Occipital lobe (tissue), 2 donors: ENCODE results near the gene ARHGDIA. TPM values are rescaled to one million over a fixed set of nuclear protein-coding genes. Genes with fewer than 3 reads are reported as not detected.
A peak's percentile ranks its signal among the peaks of the same experiment; 100 is the strongest.

Experiments
- DNase-seq: peaks from one replicate; lab custom pipeline; 2025; lab: John Stamatoyannopoulos, UW
- total RNA-seq: library from RNA; depleted of rRNA; stranded (reverse); fragments of >200 nt; gene quantifications from one replicate; pipeline ENCODE4 v1.2.3, GENCODE V29; 2014

The ARHGDIA gene
- total RNA-seq, 1 donor from 2014 or later: 22.9 TPM

DNA sequence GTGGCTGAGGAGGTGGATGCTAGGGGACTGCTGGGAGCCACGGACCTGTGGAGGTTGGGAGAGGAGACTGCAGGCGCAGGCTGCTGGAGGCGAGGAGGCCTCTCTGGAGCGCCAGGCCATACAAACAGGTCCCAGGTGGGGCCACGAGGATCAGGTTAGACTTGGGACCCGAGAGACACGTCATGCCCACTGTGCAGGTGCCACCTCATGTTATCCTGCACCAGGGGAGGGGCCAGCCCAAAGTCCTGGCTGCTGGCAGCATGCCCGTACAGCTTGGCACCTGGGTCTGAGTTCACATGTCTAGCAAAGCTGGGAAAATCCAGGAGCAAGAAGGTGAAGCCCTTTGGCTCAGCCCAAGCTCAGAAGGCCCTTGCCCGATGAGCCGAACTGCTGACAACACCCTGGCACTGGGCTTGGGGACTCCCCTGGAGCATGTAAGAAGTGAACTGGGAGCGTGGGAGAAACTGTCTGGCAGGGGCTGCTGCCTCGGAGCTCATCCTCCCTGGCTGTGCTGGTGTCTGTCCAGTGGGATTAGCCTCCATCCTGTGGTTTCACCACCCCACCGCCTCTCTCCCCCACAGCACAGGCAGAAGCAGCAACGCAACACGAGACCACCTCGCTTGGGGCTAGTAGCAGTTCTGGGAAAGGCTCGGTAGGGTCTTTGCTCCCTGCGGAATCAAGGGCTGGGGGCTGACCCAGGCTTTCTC lies 5.3 kb downstream of the ARHGDIA start:
- no peak for DNase-seq

DNA sequence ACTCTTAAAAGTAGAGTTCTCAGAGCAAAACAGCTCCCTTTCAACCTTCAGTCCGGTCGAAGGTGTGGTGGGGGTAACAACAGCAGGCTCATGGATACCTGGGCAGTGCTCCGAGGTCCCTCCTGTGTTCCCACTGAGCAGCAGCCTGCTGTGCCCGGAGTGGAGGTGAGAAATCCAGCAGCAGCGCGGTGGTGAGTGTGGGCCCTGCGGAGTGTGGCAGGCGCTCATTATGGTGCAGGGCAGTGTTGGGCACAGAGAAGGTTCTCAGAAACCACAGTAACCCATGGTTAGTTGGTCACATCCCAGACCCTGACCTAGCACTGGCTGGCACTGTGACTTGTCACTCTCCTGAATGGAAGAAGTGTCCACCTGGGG lies 5.8 kb downstream of the ARHGDIA start:
- no peak for DNase-seq

DNA sequence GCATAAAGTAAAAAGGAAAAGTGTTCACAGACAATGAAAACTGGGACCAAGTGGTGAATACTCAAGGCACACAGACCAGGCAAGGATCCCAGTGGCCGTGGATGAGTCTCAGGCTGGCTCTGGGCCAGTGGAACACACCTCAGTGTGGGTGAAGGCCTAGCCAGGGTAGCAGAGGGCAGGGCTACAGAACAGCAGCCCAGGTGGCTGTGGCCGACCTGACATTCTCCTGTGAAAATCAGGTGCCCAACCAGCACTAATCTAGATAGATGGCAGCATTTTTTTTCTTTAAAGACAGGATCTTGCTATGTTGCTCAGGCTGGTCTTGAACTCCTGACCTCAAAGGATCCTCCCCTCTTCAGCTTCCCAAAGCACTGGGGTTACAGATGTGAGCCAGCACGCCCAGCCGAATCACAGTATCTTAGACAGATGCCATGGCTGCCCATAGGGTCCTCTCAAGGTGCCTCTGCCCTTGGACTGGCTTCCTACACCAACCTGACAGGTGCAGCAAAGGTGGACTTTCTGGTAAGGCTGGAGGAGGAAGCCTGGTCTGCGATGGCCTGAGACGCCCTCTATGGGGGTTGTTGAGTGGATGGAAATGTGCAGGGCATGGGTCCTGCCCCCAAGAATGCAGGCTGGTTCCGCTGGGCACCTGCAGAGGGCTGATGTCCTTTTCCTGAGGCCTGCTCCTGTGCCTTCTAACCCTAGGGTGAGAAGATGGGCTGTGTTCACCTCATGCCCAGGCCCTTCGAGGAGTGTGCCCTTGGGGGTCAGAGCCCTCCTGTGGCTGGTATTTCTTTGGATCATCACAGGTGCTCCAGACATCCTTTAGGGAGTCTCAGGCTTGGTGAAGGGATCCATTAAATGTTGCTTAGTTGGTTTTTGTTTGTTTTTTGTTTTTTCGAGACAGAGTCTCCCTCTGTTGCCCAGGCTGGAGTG lies 7.0 kb downstream of the ARHGDIA start:
- DNase-seq: no peak

DNA sequence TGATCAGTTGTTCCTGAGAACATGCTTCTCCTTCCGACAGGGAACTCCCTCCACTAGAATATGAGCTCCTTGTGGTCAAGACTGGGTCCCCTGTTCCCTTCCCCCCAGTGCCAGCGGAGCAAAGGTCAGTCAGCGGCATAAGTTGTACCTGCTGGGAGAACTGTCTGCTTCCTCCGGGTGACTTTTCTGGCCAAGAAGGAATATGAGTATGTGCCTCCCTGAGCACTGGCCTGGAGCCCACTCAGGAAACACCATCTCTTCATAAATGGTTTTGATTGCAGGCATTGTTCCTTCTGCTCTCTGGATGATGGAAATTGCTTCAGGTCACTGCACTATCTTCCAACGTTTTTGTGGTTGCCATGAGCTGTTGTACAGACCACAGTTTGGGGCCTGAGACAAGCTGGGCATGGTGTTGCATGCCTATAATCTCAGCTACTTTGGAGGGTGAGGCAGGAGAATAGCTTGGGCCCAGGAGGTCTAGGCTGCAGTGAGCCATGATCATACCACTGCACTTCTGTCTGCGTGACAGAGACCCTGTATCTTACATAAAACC lies 7.9 kb downstream of the ARHGDIA start:
- DNase-seq: no peak

DNA sequence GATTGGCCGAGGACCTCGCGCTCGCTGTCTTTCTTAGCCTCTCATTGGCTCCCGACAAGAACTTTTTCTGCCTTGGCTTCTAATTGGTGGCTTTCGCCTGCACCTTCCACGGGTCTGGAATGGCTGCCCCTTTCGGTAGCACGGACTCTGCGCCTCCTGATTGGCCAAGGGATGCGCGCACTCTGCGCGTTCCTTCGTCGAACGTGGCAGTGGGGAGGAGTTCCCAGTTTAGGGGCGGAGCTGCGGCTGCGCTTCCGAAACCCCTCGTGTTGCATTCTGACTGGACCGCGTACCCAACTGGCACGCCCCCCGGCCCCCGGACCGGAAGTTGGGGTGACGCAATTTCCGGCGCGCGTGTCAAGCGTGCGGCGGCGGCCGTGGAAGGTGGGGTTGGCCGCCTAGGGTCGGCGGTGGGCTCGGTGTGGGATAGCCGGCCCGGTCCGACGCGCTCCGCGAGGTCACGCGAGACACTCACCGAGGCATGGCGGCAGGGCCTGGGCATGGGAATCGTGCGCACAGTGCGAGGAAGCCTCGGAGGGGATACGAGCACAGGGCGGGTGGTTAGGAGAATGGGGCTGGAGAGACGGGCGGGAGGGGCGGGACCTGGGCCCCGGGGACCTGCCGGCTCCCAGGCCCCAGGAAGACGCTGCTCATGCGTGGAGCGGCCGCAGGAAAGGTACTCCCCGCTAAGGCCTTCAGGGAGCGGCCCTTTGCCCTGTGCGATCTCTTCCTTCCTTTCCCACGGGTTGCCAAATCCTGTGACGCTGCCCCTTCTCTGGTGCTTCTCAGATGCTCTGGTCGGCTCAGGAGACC lies 10.2 kb downstream of the ARHGDIA start:
- DNase-seq: peak; percentile 99

DNA sequence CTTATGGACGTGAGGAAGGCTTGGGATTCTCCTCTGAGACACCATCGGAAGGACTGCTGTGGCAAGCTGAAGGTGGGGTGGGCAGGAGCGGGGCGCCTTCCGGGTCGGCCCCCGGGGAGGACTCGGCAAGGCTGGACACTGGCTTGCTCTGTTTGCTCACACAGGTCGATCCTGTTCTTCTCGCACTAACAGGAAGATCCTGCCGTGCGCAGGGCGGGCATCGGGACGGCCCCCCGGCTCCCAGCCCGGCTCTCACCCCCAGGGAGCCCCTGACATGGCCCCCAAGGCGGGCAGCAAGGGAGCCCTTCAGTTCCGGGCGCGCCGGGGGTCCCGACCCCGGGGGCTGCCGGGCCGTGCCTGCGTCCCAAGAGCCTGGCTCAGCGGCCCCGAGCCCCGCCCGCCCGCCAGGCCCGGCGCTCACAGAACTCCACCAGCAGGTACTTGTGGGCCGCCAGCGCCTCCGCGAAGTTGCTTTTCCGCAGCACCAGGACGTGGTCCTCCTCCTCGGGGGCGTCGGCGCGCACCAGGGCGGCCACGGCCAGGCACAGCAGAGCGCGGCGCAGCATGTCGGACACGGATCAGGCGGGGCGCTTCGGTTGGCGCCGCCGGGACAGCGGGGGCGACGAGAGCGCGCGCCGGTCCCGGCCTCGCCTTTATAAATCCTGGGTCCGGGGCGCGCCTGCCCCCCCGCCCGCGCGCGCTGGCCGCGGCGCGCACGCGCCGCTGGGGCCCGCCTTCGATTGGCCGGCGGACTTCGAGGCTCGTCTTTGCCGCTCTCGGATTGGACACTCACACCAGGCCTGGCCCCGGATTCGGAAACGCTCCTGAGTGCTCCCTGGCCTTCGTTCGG lies 11.0 kb downstream of the ARHGDIA start, which contains the start of gene P4HB:
TSS of gene P4HB (minus strand) at position 630 of the 850 bp plus-strand sequence. CDS start at position 566, 64 bp downstream.
- no peak for DNase-seq

DNA sequence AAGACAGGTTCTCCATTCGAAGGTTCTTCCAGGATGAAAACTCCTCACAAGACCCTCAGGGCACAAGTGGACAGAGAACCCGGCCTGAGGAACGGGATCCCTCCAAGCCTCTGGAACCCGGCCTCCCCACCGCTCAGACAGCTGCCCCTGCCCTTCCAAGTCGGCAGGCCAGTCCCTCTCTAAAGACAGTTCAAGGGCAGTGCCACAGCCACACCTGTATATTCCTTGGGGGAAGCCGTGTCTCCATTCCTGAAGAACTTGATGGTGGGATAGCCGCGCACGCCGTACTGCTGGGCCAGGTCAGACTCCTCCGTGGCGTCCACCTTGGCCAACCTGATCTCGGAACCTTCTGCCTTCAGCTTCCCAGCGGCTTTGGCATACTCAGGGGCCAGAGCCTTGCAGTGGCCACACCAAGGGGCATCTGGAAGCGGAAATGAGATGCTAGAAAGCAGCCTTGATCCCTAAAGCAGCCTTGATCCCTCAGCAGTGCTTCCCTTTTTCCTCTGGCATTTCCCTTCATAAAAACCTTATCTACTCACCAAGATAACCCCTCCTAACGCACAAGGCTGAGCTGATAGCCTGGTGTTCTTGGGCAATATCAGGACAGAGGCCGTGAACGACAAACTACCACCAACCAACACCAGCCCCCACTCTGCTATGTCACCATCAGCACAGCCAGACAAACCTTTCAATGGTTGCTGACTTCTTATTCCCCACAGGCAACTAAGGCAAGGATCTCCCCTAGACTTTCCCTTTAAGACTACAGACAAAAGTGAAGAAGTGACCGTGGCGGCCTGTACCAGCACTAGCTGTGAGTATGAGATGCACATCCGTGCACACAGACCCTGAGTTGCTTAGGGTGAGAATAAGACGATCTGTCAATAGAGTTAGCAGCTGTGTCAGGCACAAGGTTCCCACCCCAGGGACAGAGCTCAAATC lies 11.9 kb downstream of the ARHGDIA start:
- DNase-seq: no peak

DNA sequence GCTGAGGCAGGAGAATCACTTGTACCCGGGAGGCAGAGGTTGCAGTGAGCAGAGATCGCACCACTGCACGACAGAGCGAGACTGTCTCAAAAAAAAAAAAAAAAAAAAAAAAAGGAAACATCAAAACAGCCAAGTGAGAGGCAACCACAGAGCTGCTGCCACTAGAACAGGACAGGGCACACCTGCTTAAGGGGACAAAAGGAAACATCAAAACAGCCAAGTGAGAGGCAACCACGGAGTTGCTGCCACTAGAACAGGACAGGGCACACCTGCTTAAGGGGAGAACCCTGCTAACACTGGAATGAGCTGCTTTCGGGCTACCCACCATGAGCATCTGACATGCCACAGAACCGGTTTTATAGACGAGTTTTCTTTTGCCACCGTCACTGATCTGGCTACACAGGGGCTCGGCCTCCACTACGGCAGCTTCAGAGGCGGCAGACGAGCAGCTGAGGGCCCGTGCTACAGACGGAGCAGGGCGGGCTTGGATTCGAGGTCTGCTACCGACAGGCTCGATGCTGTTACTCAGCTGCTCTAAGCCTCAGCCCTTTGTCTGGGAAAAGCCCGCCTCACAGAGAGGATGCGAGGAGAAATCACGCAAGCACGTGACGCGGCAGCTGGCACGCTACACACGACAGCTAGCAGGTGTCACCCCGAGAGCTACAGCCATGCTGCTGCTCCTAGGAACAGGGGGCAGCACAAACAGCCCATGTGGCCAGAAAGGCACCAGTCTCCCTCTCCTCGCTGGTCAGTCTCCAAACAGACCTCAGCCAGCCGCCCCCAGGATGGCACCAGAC lies 12.8 kb downstream of the ARHGDIA start:
- no peak for DNase-seq

DNA sequence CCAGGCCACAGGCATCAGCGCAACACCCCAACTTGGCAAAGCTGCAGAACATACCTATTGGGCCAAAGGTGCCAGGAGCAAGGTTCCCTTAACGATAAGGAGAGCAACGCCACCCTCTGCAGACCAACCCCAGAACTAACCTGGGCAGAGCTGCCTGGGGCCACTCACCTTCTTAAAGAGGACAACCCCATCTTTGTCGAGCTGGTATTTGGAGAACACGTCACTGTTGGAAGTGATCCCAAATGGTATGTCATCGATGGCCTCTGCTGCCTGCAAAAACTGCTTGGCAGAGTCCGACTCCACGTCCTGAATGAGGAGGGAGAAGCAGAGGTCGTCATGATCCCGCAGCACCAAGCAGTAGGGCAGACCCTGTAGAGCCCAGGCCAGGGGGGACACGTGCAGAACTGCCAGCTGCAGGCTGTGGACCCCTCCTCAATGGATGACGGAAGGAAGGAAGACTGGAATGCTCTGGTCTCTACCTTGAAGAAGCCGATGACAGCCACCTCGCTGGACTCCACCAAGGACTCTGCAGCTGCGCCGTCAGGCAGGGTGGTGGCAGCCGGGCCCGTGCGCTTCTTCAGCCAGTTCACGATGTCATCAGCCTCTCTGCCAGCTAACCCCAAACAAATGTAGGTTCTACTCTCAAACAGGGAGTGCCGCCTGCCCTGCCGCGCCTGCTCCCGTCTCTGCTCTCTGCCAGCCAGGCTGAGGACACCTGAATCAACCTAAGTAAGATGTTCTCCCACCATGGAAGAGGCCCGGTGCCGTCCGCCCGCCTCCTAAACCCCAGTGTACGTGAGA lies 16.0 kb downstream of the ARHGDIA start:
- no peak for DNase-seq

DNA sequence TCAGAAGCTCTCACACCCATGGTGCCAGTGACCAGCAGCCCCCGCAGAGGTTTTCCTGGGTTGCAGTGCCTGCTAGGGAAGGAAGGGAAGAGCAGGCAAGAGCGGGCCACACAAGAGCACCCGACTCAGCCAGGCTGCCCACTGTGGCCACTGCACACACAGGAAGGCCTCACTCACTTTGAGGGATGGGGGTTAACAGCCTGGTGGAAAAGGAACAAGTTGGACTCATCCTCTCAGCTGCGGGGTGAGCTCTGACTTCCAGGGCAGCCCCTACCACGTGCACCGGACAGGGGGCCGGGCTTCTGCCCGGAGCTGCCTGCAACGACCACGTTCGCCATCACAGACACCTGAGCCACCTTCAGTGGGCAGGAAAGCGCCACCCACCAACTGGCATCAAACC lies 18.9 kb downstream of the ARHGDIA start:
- no peak for DNase-seq

DNA sequence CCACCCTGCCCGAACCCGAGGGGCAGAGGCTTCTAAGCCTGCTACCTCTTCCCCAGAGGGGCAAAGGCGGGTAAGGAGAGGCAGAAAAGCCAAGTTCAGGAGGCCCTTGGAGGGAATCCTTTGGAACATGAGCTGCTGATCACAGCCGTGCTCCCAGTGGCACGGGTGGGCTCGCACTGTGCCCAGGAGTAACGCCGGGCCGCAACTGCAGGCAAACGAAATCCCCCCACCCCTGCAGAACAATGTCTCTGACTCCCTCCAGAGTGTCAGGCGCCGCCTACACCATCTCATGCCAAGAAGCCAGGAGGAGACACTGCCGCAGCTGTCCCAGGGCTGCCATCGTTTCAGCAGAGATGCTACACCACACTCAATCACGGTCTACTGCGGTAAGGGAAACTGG lies 19.7 kb downstream of the ARHGDIA start:
- no peak for DNase-seq

DNA sequence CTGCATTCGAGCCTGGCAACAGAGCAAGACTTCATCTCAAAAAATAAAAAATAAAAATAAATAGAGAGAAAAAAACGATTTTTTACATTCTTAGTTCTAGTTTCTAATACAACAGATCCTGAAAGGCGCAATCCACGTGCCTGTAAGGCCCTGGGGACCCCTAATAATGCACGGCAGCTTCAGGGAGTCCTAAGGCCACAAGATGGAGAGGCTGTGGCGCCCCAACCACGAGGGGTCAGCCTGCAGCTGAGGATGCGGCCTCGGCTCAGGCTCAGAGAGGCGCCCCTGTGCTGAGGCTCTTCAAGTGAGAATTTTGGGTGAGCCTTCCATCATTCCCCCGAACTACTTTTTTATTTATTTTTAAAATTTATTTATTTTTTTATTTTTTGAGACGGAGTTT lies 21.7 kb downstream of the ARHGDIA start:
- DNase-seq: no peak

DNA sequence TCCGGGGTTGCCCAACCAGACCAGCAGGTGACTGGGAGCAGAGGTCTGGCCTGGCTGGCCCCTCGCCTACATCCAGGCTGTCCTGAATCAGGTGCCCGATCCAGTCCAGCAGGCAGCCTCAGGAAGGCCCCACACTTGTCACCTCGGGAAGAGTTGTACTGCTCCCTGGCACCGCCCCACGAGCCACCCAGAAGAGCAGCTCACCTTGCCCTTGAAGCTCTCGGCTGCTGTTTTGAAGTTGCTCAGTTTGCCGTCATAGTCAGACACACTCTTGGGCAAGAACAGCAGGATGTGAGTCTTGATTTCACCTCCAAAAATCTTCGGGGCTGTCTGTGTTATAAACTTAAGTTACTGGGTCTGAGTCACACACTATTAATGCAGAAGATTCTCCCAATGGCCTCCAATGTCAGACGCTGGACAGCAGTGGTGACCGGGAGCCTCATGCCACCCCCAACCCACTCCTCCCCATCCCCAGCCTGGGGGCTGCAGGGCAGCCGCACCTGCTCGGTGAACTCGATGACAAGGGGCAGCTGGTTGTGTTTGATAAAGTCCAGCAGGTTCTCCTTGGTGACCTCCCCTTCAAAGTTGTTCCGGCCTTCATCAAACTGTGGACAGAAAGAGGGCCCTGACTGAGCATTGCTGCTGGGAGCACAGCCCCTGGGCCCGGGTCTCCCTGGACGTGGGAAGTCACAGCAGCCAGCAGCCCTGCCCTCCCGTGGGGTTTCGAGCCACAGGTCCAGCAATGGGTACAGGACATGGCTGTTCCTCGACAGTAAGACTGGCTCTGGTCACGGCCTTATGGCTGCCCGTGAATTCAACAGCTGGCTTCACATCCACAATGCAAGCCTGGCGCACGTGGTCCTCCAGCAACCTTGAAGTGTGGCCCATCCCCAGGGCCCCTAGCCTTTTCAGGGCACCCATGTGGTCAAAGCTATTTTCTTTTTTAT lies 24.1 kb downstream of the ARHGDIA start:
- DNase-seq: no peak

DNA sequence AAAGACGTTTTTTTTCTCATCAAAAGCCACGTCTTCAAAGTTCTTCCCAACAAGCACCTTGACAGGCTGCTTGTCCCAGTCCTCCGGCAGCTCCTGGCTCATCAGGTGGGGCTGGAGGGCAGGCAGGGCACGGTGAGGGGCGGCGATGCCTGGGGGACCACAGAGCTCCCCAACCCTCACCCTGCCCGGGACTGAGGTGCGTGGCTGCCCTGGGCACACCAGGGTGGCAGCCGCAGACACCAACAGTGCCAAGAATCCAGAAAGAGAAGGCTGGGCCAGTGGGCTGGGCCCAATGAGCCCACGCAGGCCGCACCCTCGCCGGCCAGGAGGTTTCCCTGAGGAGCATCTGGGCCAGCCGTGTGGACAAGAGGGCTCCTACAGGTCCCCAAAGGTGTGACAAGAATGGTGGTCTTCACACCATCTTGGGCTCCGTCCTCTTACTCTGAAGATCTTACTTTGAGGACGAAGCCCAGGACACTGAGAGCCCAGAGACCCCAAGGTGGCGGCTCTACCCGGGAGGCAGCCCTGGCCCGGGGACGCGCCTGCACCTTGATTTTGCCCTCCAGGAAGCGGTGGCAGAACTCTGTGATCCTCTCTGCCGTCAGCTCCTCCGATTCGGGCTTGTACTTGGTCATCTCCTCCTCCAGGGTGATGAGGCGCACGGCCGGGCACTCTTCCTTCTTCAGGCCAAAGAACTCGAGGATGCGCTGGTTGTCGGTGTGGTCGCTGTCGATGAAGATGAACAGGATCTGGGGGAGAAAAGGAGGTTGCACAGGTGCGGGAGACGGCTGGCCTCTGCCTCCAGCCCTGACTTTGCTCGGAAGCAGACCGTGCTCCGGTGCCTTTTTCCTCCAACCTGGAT lies 25.0 kb downstream of the ARHGDIA start:
- DNase-seq: no peak

DNA sequence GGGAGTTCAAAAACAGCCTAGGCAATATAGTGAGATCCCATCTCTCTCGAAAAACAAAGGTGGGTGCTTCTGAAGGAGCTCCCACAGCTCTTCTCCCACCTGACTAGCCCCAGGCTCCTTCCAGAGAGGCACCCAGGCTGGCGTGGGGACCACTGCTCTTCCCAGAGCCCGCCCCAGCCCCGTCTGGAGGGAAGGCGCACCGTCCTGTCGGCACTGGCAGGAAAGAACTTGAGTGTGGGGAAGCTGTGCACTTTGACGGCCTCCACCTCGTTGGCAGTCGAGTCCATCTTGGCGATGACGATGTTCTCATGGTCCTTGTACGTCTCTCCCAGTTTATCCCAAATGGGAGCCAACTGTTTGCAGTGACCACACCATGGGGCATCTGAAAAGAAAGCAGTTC lies 25.8 kb downstream of the ARHGDIA start:
- DNase-seq: no peak

DNA sequence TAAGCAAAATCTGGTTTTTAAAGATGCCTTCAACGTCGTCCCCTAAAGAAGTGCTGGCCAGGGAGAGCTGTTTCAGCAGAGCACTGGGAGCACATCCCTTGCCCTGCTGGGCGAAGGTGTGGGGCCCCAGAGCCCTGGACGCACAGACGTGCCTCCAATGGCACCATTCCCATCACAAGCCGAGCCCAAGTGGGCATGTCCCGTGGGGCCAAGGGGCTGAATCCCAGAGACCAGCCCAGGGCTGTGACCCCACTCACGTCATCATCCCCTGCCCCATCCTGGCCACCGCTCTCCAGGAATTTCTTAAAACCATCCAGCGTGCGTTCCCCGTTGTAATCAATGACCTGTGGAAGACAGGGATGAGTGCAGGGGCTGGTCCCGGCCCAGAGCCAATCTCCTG lies 26.2 kb downstream of the ARHGDIA start:
- DNase-seq: no peak
